Medulla oblongata (tissue), 1 donor: ENCODE data around the gene CALN1.
"Not testable (repeated sequence)": the region's sequence is repeated elsewhere in the genome, so short reads cannot be mapped to it uniquely, and the experiment has no call there.

ENCODE experiments used
- DNase-seq: peaks from one replicate; pipeline ENCODE4 v3.0.0-alpha.2; 2015; ENCODE audit errors: extremely low spot score

CALN1 gene

GRCh38 chr7:72097226-72097625 is 314.9 kb downstream of the CALN1 start:
- DNase-seq, result no peak

GRCh38 chr7:72092769-72093168 is 319.4 kb downstream of the CALN1 start:
- DNase-seq, result no peak

- no peak for DNase-seq
Measured at GRCh38 chr7:72087926-72088325, 324.2 kb downstream of the CALN1 start.

GRCh38 chr7:72080865-72081510 is 331.1 kb downstream of the CALN1 start:
- DNase-seq, result no peak

GRCh38 chr7:72080341-72080766 is 331.8 kb downstream of the CALN1 start:
- no peak for DNase-seq

GRCh38 chr7:72078856-72079255 is 333.3 kb downstream of the CALN1 start:
- no peak for DNase-seq

GRCh38 chr7:72078301-72078700 is 333.8 kb downstream of the CALN1 start:
- no peak for DNase-seq

- DNase-seq, result no peak
Measured at GRCh38 chr7:72077786-72078185, 334.4 kb downstream of the CALN1 start.

- no peak for DNase-seq
Measured at GRCh38 chr7:72072901-72073300, 339.2 kb downstream of the CALN1 start.

- no peak for DNase-seq
Measured at GRCh38 chr7:72069263-72069662, 342.9 kb downstream of the CALN1 start.

GRCh38 chr7:72065764-72066163 is 346.4 kb downstream of the CALN1 start:
- not testable (repeated sequence) for DNase-seq

- DNase-seq, result no peak
Measured at GRCh38 chr7:72064916-72065315, 347.2 kb downstream of the CALN1 start.

- DNase-seq, result no peak
Measured at GRCh38 chr7:72063330-72063729, 348.8 kb downstream of the CALN1 start.

GRCh38 chr7:72062666-72063065 is 349.5 kb downstream of the CALN1 start:
- DNase-seq, result no peak

- no peak for DNase-seq
Measured at GRCh38 chr7:72059925-72060324, 352.2 kb downstream of the CALN1 start.

- no peak for DNase-seq
Measured at GRCh38 chr7:72058579-72058978, 353.6 kb downstream of the CALN1 start.

GRCh38 chr7:72057796-72058195 is 354.3 kb downstream of the CALN1 start:
- DNase-seq, result no peak

GRCh38 chr7:72057231-72057630 is 354.9 kb downstream of the CALN1 start:
- DNase-seq, result no peak

- DNase-seq, result no peak
Measured at GRCh38 chr7:72055426-72055825, 356.7 kb downstream of the CALN1 start.

- DNase-seq, result no peak
Measured at GRCh38 chr7:72053292-72053691, 358.8 kb downstream of the CALN1 start.

GRCh38 chr7:72048420-72048819 is 363.7 kb downstream of the CALN1 start:
- DNase-seq, result no peak

GRCh38 chr7:72042855-72043254 is 369.3 kb downstream of the CALN1 start:
- no peak for DNase-seq

GRCh38 chr7:72040641-72041040 is 371.5 kb downstream of the CALN1 start:
- DNase-seq, result no peak

- no peak for DNase-seq
Measured at GRCh38 chr7:72039460-72039859, 372.7 kb downstream of the CALN1 start.
